A673 (cell line): ENCODE measurements around the gene PHTF2.

Source experiments
- EZH2 ChIP-seq: fragments of 200-600 bp; sonication (generic); IDR thresholded peaks from 2 replicates; pipeline ENCODE4 v1.6.1; 2017; ENCODE audit warnings: borderline replicate concordance, low read depth, mild to moderate bottlenecking, mixed read lengths, antibody characterized with exemption, low read length; ENCODE audit not compliant: poor library complexity, severe bottlenecking
- TF ChIP-seq, protein P1 (sequence below): fragments of 300-800, 200-600 bp; sonication (generic); conservative IDR thresholded peaks from 2 replicates; pipeline ENCODE4 v1.5.1; 2017; ENCODE audit warnings: low read depth, mild to moderate bottlenecking, antibody characterized with exemption, low read length, moderate library complexity, mixed read lengths

DNA sequence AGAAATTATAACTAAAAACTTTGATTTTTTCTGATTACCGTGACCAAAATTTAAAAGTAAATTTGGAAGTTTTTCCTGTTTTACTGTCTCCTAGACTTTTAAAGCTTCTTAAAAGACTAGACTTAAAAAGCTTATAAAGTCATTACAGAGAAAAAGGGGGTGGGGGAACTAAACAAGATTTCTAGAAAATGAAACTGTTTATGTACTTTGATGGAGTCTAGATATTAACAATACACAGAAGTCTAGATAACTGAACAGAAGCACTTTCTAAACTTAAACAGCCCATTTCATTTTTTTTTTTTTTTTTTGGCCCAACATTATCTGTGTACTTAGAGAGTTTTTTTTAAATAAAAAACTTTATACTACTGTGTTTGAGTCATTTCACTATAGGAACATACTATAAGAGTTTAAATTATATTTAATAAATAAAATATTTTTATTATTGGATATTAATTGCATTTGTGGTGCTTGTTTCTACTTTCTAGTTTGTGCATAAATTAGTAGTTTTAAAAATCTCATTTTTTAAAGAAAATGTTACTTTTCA is 98.5 kb downstream of the PHTF2 start:
- TF ChIP-seq, protein P1, sequence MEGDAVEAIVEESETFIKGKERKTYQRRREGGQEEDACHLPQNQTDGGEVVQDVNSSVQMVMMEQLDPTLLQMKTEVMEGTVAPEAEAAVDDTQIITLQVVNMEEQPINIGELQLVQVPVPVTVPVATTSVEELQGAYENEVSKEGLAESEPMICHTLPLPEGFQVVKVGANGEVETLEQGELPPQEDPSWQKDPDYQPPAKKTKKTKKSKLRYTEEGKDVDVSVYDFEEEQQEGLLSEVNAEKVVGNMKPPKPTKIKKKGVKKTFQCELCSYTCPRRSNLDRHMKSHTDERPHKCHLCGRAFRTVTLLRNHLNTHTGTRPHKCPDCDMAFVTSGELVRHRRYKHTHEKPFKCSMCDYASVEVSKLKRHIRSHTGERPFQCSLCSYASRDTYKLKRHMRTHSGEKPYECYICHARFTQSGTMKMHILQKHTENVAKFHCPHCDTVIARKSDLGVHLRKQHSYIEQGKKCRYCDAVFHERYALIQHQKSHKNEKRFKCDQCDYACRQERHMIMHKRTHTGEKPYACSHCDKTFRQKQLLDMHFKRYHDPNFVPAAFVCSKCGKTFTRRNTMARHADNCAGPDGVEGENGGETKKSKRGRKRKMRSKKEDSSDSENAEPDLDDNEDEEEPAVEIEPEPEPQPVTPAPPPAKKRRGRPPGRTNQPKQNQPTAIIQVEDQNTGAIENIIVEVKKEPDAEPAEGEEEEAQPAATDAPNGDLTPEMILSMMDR = no peak
- TF ChIP-seq EZH2 = no peak
